ENCODE data around the gene CNST. TPM values are rescaled to one million over a fixed set of nuclear protein-coding genes. Genes with fewer than 3 reads are reported as not detected.
"Not testable (repeated sequence)": the region's sequence is repeated elsewhere in the genome, so short reads cannot be mapped to it uniquely, and the experiment has no call there.

The CNST gene
- total RNA-seq, 2 experiments from 2014 or later: 26.9 to 30.4 TPM

- Mint-ChIP-seq H3K9me3 (ENCODE audit: insufficient read depth) (peaks cover 7% of the 10 kb centered on the region), H3K27me3 (ENCODE audit: low read depth) (no peaks in the 10 kb centered on the region), H3K27ac (no peak overlapping the region), H3K4me1 (ENCODE audit: low read depth) (peaks cover 6% of the 10 kb centered on the region), H3K36me3 (ENCODE audit: low read depth) (peaks cover 42% of the 10 kb centered on the region), H3K4me3 (no peak overlapping the region)
- ATAC-seq (no peak), DNase-seq (no peak)
- CTCF ChIA-PET: interaction anchor here (1.3 kb wide), 1 partner anchor 12 kb away, joined by 3 read pairs; no protein-coding TSS in a partner anchor
- POLR2A ChIA-PET: no interaction called here
Observed at GRCh38 chr1:246591047-246591446, 24.8 kb downstream of the CNST start.

GRCh38 chr1:246591504-246591903 lies 25.2 kb downstream of the CNST start:
- ChIA-PET CTCF (interaction anchor here (1.3 to 1.4 kb wide), 2 partner anchors 13 to 16 kb away, joined by 3 read pairs; no protein-coding TSS in a partner anchor), POLR2A (no interaction called here)
- Mint-ChIP-seq H3K9me3 (ENCODE audit: insufficient read depth) (peaks cover 7% of the 10 kb centered on the region), H3K27ac (no peak overlapping the region), H3K4me3 (no peak overlapping the region), H3K4me1 (ENCODE audit: low read depth) (peaks cover 6% of the 10 kb centered on the region), H3K36me3 (ENCODE audit: low read depth) (peaks cover 43% of the 10 kb centered on the region), H3K27me3 (ENCODE audit: low read depth) (no peaks in the 10 kb centered on the region)
- no peak for ATAC-seq
- DNase-seq: no peak

- ATAC-seq (no peak), DNase-seq (no peak)
- Mint-ChIP-seq H3K9me3 (ENCODE audit: insufficient read depth) (peaks cover 7% of the 10 kb centered on the region), H3K27ac (no peak overlapping the region), H3K4me1 (ENCODE audit: low read depth) (peaks cover 6% of the 10 kb centered on the region), H3K4me3 (no peak overlapping the region), H3K36me3 (ENCODE audit: low read depth) (peaks cover 47% of the 10 kb centered on the region), H3K27me3 (ENCODE audit: low read depth) (no peaks in the 10 kb centered on the region)
- POLR2A ChIA-PET: no interaction called here
- CTCF ChIA-PET: interaction anchor here (1.3 to 1.4 kb wide), 2 partner anchors 13 to 17 kb away, joined by 3 read pairs; no protein-coding TSS in a partner anchor
Observed at GRCh38 chr1:246591958-246592357, 25.7 kb downstream of the CNST start.

- Mint-ChIP-seq H3K27me3 (ENCODE audit: low read depth) (no peaks in the 10 kb centered on the region), H3K27ac (no peak overlapping the region), H3K4me3 (no peak overlapping the region), H3K4me1 (ENCODE audit: low read depth) (peaks cover 6% of the 10 kb centered on the region), H3K9me3 (ENCODE audit: insufficient read depth) (peaks cover 7% of the 10 kb centered on the region), H3K36me3 (ENCODE audit: low read depth) (peaks cover 50% of the 10 kb centered on the region)
- ATAC-seq: no peak
- POLR2A ChIA-PET: no interaction called here
- CTCF ChIA-PET: interaction anchor here (0.6 to 1.4 kb wide), 2 partner anchors 17 to 271 kb away, joined by 3 read pairs; no protein-coding TSS in a partner anchor
- DNase-seq: no peak
Observed at GRCh38 chr1:246592695-246593094, 26.4 kb downstream of the CNST start.

GRCh38 chr1:246595146-246595545 lies 28.9 kb downstream of the CNST start:
- DNase-seq: no peak
- Mint-ChIP-seq H3K27ac (no peak overlapping the region), H3K9me3 (ENCODE audit: insufficient read depth) (peaks cover 3% of the 10 kb centered on the region), H3K4me3 (no peak overlapping the region), H3K36me3 (ENCODE audit: low read depth) (peaks cover 42% of the 10 kb centered on the region), H3K27me3 (ENCODE audit: low read depth) (no peaks in the 10 kb centered on the region), H3K4me1 (ENCODE audit: low read depth) (peaks cover 3% of the 10 kb centered on the region)
- POLR2A ChIA-PET: no interaction called here
- no peak for ATAC-seq
- CTCF ChIA-PET: no interaction called here

- ChIA-PET CTCF (no interaction called here), POLR2A (no interaction called here)
- ATAC-seq (no peak), DNase-seq (no peak)
- H3K4me1 Mint-ChIP-seq (ENCODE audit: low read depth): peaks cover 8% of the 10 kb centered on the region
- no peak overlapping the region for H3K4me3 Mint-ChIP-seq
- no peaks in the 10 kb centered on the region for H3K9me3 Mint-ChIP-seq (ENCODE audit: insufficient read depth)
- no peaks in the 10 kb centered on the region for H3K27me3 Mint-ChIP-seq (ENCODE audit: low read depth)
- H3K36me3 Mint-ChIP-seq (ENCODE audit: low read depth): peaks cover 39% of the 10 kb centered on the region
- H3K27ac Mint-ChIP-seq: no peak overlapping the region
Observed at GRCh38 chr1:246597340-246597739, 31.1 kb downstream of the CNST start.

GRCh38 chr1:246597971-246598370 lies 31.7 kb downstream of the CNST start:
- H3K4me1 Mint-ChIP-seq (ENCODE audit: low read depth): peaks cover 13% of the 10 kb centered on the region
- no peak overlapping the region for H3K4me3 Mint-ChIP-seq
- POLR2A ChIA-PET: no interaction called here
- CTCF ChIA-PET: no interaction called here
- H3K9me3 Mint-ChIP-seq (ENCODE audit: insufficient read depth): no peaks in the 10 kb centered on the region
- no peaks in the 10 kb centered on the region for H3K27me3 Mint-ChIP-seq (ENCODE audit: low read depth)
- H3K36me3 Mint-ChIP-seq (ENCODE audit: low read depth): peaks cover 39% of the 10 kb centered on the region
- DNase-seq (no peak), ATAC-seq (no peak)
- no peak overlapping the region for H3K27ac Mint-ChIP-seq

- Mint-ChIP-seq H3K27ac (no peak overlapping the region), H3K4me1 (ENCODE audit: low read depth) (peaks cover 23% of the 10 kb centered on the region)
Observed at GRCh38 chr1:246599315-246599714, 33.1 kb downstream of the CNST start.

GRCh38 chr1:246600579-246600978 lies 34.3 kb downstream of the CNST start:
- Mint-ChIP-seq H3K4me1 (ENCODE audit: low read depth) (peaks cover 24% of the 10 kb centered on the region), H3K27ac (no peak overlapping the region), H3K4me3 (no peak overlapping the region), H3K36me3 (ENCODE audit: low read depth) (peaks cover 36% of the 10 kb centered on the region), H3K27me3 (ENCODE audit: low read depth) (no peaks in the 10 kb centered on the region), H3K9me3 (ENCODE audit: insufficient read depth) (no peaks in the 10 kb centered on the region)
- ChIA-PET POLR2A (interaction anchor here (0.6 kb wide), 1 partner anchor 596 kb away, joined by 3 read pairs; no protein-coding TSS in a partner anchor), CTCF (no interaction called here)
- DNase-seq: no peak
- ATAC-seq: no peak

More at GRCh38 chr1:246599315-246599714, 33.1 kb downstream of the CNST start:
- no peak for ATAC-seq
- H3K4me3 Mint-ChIP-seq: no peak overlapping the region
- no peak for DNase-seq
- ChIA-PET CTCF (interaction anchor here (1.3 kb wide), 1 partner anchor 101 kb away, joined by 4 read pairs; no protein-coding TSS in a partner anchor), POLR2A (no interaction called here)
- no peaks in the 10 kb centered on the region for H3K9me3 Mint-ChIP-seq (ENCODE audit: insufficient read depth)
- no peaks in the 10 kb centered on the region for H3K27me3 Mint-ChIP-seq (ENCODE audit: low read depth)
- H3K36me3 Mint-ChIP-seq (ENCODE audit: low read depth): peaks cover 37% of the 10 kb centered on the region

GRCh38 chr1:246602194-246602593 lies 35.9 kb downstream of the CNST start:
- ChIA-PET CTCF (no interaction called here), POLR2A (no interaction called here)
- H3K4me3 Mint-ChIP-seq: no peak overlapping the region
- DNase-seq (peak; percentile 49), ATAC-seq (peak; percentile 73)
- H3K36me3 Mint-ChIP-seq (ENCODE audit: low read depth): peaks cover 24% of the 10 kb centered on the region
- peak overlapping the region; percentile 12 for H3K27ac Mint-ChIP-seq
- H3K4me1 Mint-ChIP-seq (ENCODE audit: low read depth): peaks cover 24% of the 10 kb centered on the region
- no peaks in the 10 kb centered on the region for H3K9me3 Mint-ChIP-seq (ENCODE audit: insufficient read depth)
- no peaks in the 10 kb centered on the region for H3K27me3 Mint-ChIP-seq (ENCODE audit: low read depth)

- H3K27me3 Mint-ChIP-seq (ENCODE audit: low read depth); H3K4me3 Mint-ChIP-seq; H3K9me3 Mint-ChIP-seq (ENCODE audit: insufficient read depth); CTCF ChIA-PET; DNase-seq; POLR2A ChIA-PET; H3K27ac Mint-ChIP-seq; ATAC-seq: not testable (repeated sequence)
- Mint-ChIP-seq H3K4me1 (ENCODE audit: low read depth) (peaks cover 36% of the 10 kb centered on the region), H3K36me3 (ENCODE audit: low read depth) (peaks cover 29% of the 10 kb centered on the region)
Observed at GRCh38 chr1:246605231-246605630, 39.0 kb downstream of the CNST start.

- Mint-ChIP-seq H3K36me3 (ENCODE audit: low read depth) (peaks cover 19% of the 10 kb centered on the region), H3K27ac (no peak overlapping the region), H3K4me1 (ENCODE audit: low read depth) (peaks cover 29% of the 10 kb centered on the region), H3K9me3 (ENCODE audit: insufficient read depth) (no peaks in the 10 kb centered on the region), H3K27me3 (ENCODE audit: low read depth) (no peaks in the 10 kb centered on the region), H3K4me3 (no peak overlapping the region)
- ChIA-PET POLR2A (no interaction called here), CTCF (no interaction called here)
- DNase-seq (no peak), ATAC-seq (no peak)
Observed at GRCh38 chr1:246607462-246607861, 41.2 kb downstream of the CNST start.

Measured in activated CD8-positive, alpha-beta T cell treated with anti-CD3 and anti-CD28 coated beads, Interleukin-2, amount 10 ng/mL, durations not matched to agents 7 days and 5 days (primary cell).